ENCODE data around the gene TRAF2. TPM values are rescaled to one million over a fixed set of nuclear protein-coding genes. Genes with fewer than 3 reads are reported as not detected.
A peak's percentile ranks its signal among the peaks of the same experiment; 100 is the strongest.

TRAF2 gene
- total and polyA plus RNA-seq, 2 donors from 2014 or later: 11.4 to 16.9 TPM

DNA sequence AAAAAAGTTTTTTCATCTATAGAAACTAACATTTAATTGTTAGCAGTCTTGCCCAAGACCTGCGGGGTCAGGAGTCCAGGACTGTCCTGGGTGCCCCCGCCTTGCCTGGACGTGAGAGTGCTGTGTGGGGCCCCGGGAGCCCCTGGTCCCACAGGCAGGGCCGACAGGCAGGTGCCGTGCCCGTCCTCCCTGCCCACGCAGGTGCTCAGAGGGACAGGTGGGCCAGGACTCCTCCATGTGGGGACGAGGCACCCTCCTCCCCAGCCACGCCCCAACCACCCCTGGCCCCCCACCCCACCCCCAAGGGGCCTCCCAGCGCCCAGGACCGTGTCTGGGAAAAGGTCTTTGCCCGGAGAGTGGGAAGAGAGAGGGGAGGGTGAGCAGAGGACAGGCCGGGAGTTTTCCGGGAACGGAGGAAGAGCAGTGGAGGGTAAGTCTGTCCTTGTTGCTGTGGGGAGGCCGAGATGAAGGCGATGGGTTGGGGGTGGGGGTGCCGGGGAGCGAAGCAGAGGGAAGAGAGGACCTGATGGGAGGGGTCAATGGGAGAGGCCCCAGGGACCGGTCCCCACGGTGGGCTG, 63.0 kb downstream of the TRAF2 start:
- Histone ChIP-seq H3K27me3 (ENCODE audit: control insufficient read depth, insufficient read depth, low read length) (no peaks in the 10 kb centered on the region), H3K9ac (ENCODE audit: low read length in 3 of 3) (peak overlapping the region in 1 of 3 donors; percentile 22), H3K9me3 (ENCODE audit: control insufficient read depth in 2 of 3, insufficient read depth in 1 of 3, low read length in 3 of 3) (no peaks in the 10 kb centered on the region), H3K4me3 (ENCODE audit: low read length in 3 of 3) (peak overlapping the region; percentile 34 to 71 (median 49)), H3K36me3 (ENCODE audit: control insufficient read depth in 2 of 3, insufficient read depth in 3 of 3, low read length in 3 of 3) (no peaks in the 10 kb centered on the region), H3K4me1 (ENCODE audit: control insufficient read depth in 2 of 3, insufficient read depth in 2 of 3, low read depth in 1 of 3, low read length in 3 of 3) (peaks cover 0 to 14% (median 9%) of the 10 kb centered on the region in 3 donors), H3K27ac (ENCODE audit: low read depth in 2 of 2, low read length in 2 of 2) (peak overlapping the region; percentile 89)
- DNase-seq (no peak), FAIRE-seq (no peak)
- intact Hi-C loops (cut with DNase I): loop anchor here (10.0 kb wide), 2 partner anchors 105 to 155 kb away; partner anchors contain the start of genes AJM1, CCDC183, PHPT1 and TMEM141
- no peak for TF ChIP-seq CTCF (IDR thresholded peaks at IDR 0.05; ENCODE audit: borderline replicate concordance, extremely low read depth, insufficient read depth)

GRCh38 chr9:136949817-136950655, 63.7 kb downstream of the TRAF2 start:
- Histone ChIP-seq H3K36me3 (ENCODE audit: control insufficient read depth in 2 of 3, insufficient read depth in 3 of 3, low read length in 3 of 3) (no peaks in the 10 kb centered on the region), H3K9ac (ENCODE audit: low read length in 3 of 3) (peak overlapping the region in 2 of 3 donors; percentile 77), H3K4me1 (ENCODE audit: control insufficient read depth in 2 of 3, insufficient read depth in 2 of 3, low read depth in 1 of 3, low read length in 3 of 3) (peaks cover 0 to 14% (median 9%) of the 10 kb centered on the region in 3 donors), H3K4me3 (ENCODE audit: low read length in 3 of 3) (peak overlapping the region; percentile 34 to 71 (median 58)), H3K27ac (ENCODE audit: low read depth in 2 of 2, low read length in 2 of 2) (peak overlapping the region; percentile 89), H3K27me3 (ENCODE audit: control insufficient read depth, insufficient read depth, low read length) (no peaks in the 10 kb centered on the region), H3K9me3 (ENCODE audit: control insufficient read depth in 2 of 3, insufficient read depth in 1 of 3, low read length in 3 of 3) (no peaks in the 10 kb centered on the region)
- intact Hi-C loops (cut with DNase I): loop anchor here (10.0 kb wide), 3 partner anchors 75 to 155 kb away; partner anchors contain the start of genes ABCA2, AJM1, CCDC183 and PHPT1
- peak; percentile 96 to 99 (median 97) for DNase-seq
- FAIRE-seq: no peak
- TF ChIP-seq CTCF (IDR thresholded peaks at IDR 0.05; ENCODE audit: borderline replicate concordance, extremely low read depth, insufficient read depth): peak; percentile 12

GRCh38 chr9:136950656-136951276, 64.5 kb downstream of the TRAF2 start:
- peak in 3 of 5 donors; percentile 38 to 73 (median 58) for DNase-seq
- H3K4me3 ChIP-seq (ENCODE audit: low read length in 3 of 3): peak overlapping the region in 2 of 3 donors; percentile 58 to 71

More at GRCh38 chr9:136950656-136951276, 64.5 kb downstream of the TRAF2 start:
- intact Hi-C loops (cut with DNase I): loop anchor here (10.0 kb wide), 1 partner anchor 74 kb away; the partner anchor contains the start of gene ABCA2
- no peaks in the 10 kb centered on the region for H3K9me3 ChIP-seq (ENCODE audit: control insufficient read depth in 2 of 3, insufficient read depth in 1 of 3, low read length in 3 of 3)
- H3K27me3 ChIP-seq (ENCODE audit: control insufficient read depth, insufficient read depth, low read length): no peaks in the 10 kb centered on the region
- H3K27ac ChIP-seq (ENCODE audit: low read depth in 2 of 2, low read length in 2 of 2): peak overlapping the region; percentile 89
- no peaks in the 10 kb centered on the region for H3K36me3 ChIP-seq (ENCODE audit: control insufficient read depth in 2 of 3, insufficient read depth in 3 of 3, low read length in 3 of 3)
- TF ChIP-seq CTCF (IDR thresholded peaks at IDR 0.05; ENCODE audit: borderline replicate concordance, extremely low read depth, insufficient read depth): no peak
- peaks cover 0 to 14% (median 9%) of the 10 kb centered on the region in 3 donors for H3K4me1 ChIP-seq (ENCODE audit: control insufficient read depth in 2 of 3, insufficient read depth in 2 of 3, low read depth in 1 of 3, low read length in 3 of 3)
- FAIRE-seq: no peak
- H3K9ac ChIP-seq (ENCODE audit: low read length in 3 of 3): peak overlapping the region in 2 of 3 donors; percentile 77

Data from kidney (tissue), 14 donors.